Activated T-cell treated with anti-CD3 and anti-CD28 coated beads for 24 hours (primary cell): ENCODE data around the gene CD300C.
"Not testable (repeated sequence)": the region's sequence is repeated elsewhere in the genome, so short reads cannot be mapped to it uniquely, and the experiment has no call there.

Experiments
- DNase-seq: peaks from one replicate; pipeline ENCODE4 v3.0.0-alpha.2; 2020; ENCODE audit warnings: low read depth

The CD300C gene

GRCh38 chr17:74561586-74561985 lies 15.7 kb upstream of the CD300C start:
- no peak for DNase-seq

GRCh38 chr17:74558882-74559519 lies 13.1 kb upstream of the CD300C start:
- DNase-seq: no peak

- DNase-seq: not testable (repeated sequence)
Measured at GRCh38 chr17:74558402-74558801, 12.5 kb upstream of the CD300C start.

GRCh38 chr17:74555427-74555940 lies 9.6 kb upstream of the CD300C start:
- no peak for DNase-seq

- no peak for DNase-seq
Measured at GRCh38 chr17:74554909-74555308, 9.0 kb upstream of the CD300C start.

GRCh38 chr17:74552037-74552436 lies 6.1 kb upstream of the CD300C start:
- DNase-seq: no peak

- DNase-seq: no peak
Measured at GRCh38 chr17:74550602-74551001, 4.7 kb upstream of the CD300C start.

- DNase-seq: no peak
Measured at GRCh38 chr17:74549343-74549742, 3.4 kb upstream of the CD300C start.

- no peak for DNase-seq
Measured at GRCh38 chr17:74547736-74548135, 1.8 kb upstream of the CD300C start.

GRCh38 chr17:74547264-74547663 lies 1.3 kb upstream of the CD300C start:
- no peak for DNase-seq

- no peak for DNase-seq
Measured at GRCh38 chr17:74546586-74546985, 671 bp upstream of the CD300C start.

GRCh38 chr17:74544991-74545842 lies 698 bp downstream of the CD300C start:
- DNase-seq: no peak

GRCh38 chr17:74543891-74544760 lies 1.8 kb downstream of the CD300C start:
- DNase-seq: no peak

GRCh38 chr17:74543406-74543805 lies 2.5 kb downstream of the CD300C start:
- no peak for DNase-seq

GRCh38 chr17:74542727-74543383 lies 3.1 kb downstream of the CD300C start:
- no peak for DNase-seq

- DNase-seq: no peak
Measured at GRCh38 chr17:74542166-74542565, 3.7 kb downstream of the CD300C start.

GRCh38 chr17:74541176-74542111 lies 4.5 kb downstream of the CD300C start:
- DNase-seq: no peak

GRCh38 chr17:74539281-74539820 lies 6.6 kb downstream of the CD300C start:
- DNase-seq: no peak

GRCh38 chr17:74536890-74537289 lies 9.0 kb downstream of the CD300C start:
- DNase-seq: no peak

- DNase-seq: no peak
Measured at GRCh38 chr17:74532115-74532514, 13.8 kb downstream of the CD300C start.
